IPS-NIHi7 (cell line): ENCODE data around the gene RNASEH2A.

Experiments used
- DNase-seq: peaks from one replicate; pipeline ENCODE4 v3.0.0; 2012; ENCODE audit warnings: mixed read lengths; ENCODE audit errors: extremely low spot score

RNASEH2A gene

GRCh38 chr19:12806242-12807081 is at the start of gene RNASEH2A:
Gene RNASEH2A, plus strand, starts transcription at chr19:12806584. Its CDS starts 90 bp downstream, at chr19:12806674.
- DNase-seq: peak; percentile 96

DNA sequence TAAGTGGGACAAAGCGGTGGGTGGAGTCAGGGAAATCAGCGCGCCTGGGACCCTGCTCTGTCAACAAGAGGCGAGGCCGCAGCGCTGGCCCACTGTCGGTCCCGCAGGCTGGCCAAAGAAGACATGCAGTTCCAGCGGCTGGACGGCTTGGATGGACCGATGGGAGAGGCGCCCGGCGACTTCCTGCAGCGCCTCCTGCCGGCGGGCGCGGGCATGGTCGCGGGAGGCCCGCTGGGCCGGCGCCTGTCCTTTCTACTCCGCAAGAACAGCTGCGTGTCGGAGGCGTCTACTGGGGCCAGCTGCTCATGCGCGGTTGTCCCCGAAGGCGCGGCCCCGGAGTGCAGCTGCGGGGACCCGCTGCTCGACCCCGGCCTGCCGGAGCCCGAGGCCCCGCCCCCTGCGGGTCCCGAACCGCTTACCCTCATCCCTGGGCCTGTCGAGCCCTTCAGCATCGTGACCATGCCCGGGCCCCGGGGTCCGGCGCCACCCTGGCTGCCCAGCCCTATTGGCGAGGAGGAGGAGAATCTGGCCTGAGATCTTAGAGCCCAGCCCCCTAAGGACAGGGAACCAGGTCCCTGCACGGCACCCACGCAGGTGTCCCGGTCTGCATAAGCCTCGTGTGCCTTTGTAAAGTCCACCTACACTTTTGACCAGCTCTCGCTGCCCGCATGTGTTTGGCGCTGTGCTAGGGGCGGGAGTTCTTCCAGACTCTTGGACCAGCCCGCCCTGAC is 48.7 kb upstream of the RNASEH2A start:
- DNase-seq: peak; percentile 90

- DNase-seq: no peak
These were observed 46.7 kb upstream of the RNASEH2A start for GRCh38 chr19:12759686-12760085.

- no peak for DNase-seq
These were observed 43.3 kb upstream of the RNASEH2A start for GRCh38 chr19:12763100-12763499.

GRCh38 chr19:12764698-12765097 is 41.7 kb upstream of the RNASEH2A start:
- DNase-seq: no peak

- peak; percentile 68 for DNase-seq
These were observed 40.3 kb upstream of the RNASEH2A start for GRCh38 chr19:12766051-12766521.

GRCh38 chr19:12767150-12767549 is 39.2 kb upstream of the RNASEH2A start:
- DNase-seq: no peak

DNA sequence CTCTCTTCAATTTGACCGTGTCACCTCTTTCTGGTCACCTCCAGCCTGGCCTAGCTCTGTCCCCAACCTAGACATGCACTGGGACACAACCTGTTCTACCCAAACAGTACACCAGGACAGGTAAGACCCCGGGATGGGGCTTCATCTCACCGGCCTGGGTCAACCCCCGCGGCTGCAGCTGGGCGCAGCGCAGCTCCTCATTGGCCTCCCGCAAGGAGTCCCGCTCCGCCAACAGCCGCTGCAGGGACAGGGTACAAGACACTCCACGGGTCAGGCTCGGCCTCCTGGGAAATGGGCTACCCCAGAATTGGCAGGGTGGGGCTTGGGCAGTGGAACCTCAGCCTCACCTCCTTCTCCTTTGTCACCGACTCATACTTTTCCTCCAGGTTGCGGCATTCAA is 38.7 kb upstream of the RNASEH2A start:
- DNase-seq: no peak

- peak; percentile 89 for DNase-seq
These were observed 36.7 kb upstream of the RNASEH2A start for GRCh38 chr19:12769689-12770088.

DNA sequence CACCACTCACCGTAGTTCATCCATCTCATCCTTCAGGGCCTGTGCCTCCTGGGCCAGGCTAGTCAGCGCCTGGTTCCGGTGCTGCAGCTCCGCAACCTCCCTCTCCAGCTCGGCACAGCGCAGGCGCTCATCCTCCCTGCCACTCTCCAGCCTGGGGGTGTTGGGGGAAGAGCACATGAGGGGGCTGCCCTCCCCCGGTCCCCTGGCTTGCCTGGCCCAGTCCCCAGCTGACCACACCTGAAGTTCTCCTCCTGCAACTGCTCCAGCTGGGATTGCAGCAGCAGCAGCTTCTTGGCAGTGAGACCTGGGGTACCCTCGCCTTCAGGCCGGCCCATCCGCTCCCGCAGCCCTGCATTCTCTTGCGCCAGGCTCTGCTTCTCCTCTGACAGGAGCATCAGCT is 35.5 kb upstream of the RNASEH2A start:
- no peak for DNase-seq

GRCh38 chr19:12772323-12772722 is 34.1 kb upstream of the RNASEH2A start:
- DNase-seq: no peak

- DNase-seq: no peak
These were observed 32.8 kb upstream of the RNASEH2A start for GRCh38 chr19:12773571-12773970.

- DNase-seq: peak; percentile 85
These were observed 31.5 kb upstream of the RNASEH2A start, which contains the start of gene HOOK2 for GRCh38 chr19:12774588-12775555. Gene HOOK2, minus strand, starts transcription at chr19:12775552. Its CDS starts 103 bp downstream, at chr19:12775449.

- DNase-seq: peak; percentile 74
These were observed 29.0 kb upstream of the RNASEH2A start for GRCh38 chr19:12777217-12778016.

DNA sequence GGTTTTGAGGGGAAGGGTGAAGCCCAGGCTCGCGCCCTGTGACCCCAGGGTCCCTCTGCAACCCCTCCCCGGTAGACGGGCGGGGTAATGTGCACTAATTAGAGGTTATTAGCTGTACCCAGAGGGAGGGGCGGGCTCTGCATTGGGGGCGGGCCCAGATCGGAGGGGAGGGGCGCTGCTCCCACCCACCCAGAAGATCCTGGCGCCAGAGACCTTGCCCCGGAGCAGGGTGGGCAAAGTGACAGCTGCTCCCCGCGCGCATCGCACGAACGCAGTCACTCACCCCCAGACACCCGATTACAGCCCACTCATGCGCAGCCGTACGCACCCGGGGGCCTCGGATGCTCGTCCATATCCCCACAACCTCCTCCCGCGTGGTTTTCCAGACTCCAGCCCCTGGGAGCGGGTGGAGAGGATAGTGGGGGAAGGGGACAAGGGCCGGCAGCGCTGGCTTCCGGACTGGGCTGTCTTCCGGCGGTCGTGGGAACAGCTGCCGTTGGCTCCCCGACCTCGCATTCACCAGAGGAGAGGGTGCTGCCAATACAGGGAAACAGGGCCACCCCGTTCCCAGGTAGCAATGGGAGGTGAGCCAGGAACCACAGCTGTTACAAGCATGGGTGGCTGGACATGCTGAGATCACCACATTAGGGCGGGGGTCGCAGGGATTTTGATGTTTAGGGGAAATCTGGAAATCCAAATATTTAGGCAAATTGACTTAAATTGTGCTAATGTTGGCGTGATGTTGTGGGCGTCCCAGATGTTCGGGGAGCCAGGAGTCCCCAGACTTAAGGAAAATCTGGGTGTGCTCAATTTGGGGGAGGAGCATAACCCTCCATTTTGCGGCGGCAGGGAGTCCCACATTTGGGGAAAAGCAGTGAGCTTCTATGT is 28.1 kb upstream of the RNASEH2A start:
- no peak for DNase-seq

- no peak for DNase-seq
These were observed 27.6 kb upstream of the RNASEH2A start for GRCh38 chr19:12778905-12779161.

DNA sequence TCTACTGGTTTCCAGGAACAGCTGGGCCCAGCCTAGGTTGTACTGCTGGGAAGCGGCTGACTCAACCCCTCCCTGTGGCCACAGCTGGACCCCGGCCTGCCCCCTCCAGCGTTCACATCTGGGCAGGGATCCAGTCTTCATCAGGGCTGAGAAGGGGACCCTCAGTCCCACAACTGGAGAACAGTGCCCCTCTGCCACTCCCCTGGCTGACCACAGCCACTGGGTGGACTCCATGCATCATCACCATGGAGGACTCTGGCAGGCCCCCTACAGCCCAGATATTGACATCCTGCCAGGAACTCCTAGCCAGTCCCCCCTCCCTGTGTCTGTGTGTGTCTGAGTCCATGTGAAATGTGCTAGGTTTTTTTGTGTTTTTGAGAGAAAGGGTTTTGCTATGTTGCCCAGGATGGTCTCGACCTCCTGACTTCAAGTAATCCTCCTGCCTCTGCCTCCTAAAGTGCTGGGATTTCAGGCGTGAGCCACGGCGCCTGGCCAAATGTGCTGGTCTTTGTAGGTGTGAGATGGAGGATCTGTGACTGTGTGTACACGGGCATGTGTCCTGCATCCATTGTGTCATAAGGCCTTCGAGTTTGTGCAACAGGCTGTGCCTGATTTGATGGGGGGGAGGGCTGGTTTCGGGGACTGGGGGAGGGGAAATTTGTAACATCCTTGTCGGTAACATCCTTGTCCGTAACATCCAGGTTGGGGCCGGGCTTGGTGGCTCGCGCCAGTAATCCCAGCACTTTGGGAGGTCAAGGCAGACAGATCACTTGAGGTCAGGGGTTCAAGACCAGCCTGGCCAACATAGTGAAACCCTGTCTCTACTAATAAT is 27.0 kb upstream of the RNASEH2A start:
- no peak for DNase-seq

GRCh38 chr19:12782174-12782423 is 24.3 kb upstream of the RNASEH2A start:
- no peak for DNase-seq
